Measurements from ENCODE around the gene SEPTIN7.
A peak's percentile ranks its signal among the peaks of the same experiment; 100 is the strongest.
"Not testable (repeated sequence)": the region's sequence is repeated elsewhere in the genome, so short reads cannot be mapped to it uniquely, and the experiment has no call there.

SEPTIN7 gene

DNA sequence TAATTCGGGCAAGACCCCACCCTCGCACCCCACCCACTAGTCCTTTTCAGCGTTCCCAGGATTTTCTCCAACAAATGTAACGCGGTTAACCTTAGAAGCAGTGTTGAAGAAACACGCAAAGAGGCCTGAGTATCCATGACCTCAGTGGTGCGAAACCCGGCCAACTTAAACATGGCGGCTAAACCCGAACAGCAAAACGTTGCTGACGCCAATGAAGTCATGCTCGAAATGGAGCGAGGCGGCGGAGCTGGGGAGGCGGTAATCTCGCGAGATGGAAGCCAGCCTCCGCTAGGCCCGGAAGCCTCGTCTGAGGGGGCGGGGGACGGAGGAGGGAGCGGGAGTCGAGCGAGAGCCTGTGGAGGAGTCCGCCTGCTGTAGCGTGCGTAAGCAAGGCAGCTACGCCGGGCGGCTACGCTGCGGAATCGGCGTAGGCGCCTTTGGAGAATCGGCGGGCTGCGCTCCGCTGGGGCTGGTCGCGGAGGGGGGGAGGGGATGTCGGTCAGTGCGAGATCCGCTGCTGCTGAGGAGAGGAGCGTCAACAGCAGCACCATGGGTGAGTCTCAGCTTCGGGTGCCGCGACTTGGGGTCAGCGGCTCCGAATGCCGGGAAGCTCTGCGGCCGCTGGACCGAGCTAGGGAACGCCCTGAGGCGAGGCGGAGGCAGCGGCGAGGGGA lies at the start of gene SEPTIN7:
SEPTIN7 (plus strand) TSS at position 340 of the 674 bp plus-strand sequence; CDS start at position 493, 153 bp downstream.
- DNase-seq: peak; percentile 99

DNA sequence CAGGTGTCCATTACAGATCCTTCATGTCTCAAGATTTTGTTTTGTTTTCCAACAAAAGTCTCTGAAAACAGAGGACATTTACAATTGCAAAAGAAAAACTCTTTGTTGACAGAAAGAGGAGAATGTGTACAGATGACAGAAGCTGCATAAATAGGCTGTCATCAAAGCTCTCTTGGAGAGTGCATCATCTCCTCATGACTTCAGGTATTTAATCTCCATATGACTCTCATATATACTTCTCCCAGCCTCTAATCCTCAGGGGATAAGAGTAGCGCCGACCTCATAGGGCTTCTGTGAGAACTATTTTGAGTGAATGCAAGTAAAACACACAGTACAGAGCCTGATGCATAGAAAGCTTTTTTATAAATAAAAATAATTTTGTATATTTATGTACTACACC lies 48.1 kb upstream of the SEPTIN7 start:
- DNase-seq: no peak

DNA sequence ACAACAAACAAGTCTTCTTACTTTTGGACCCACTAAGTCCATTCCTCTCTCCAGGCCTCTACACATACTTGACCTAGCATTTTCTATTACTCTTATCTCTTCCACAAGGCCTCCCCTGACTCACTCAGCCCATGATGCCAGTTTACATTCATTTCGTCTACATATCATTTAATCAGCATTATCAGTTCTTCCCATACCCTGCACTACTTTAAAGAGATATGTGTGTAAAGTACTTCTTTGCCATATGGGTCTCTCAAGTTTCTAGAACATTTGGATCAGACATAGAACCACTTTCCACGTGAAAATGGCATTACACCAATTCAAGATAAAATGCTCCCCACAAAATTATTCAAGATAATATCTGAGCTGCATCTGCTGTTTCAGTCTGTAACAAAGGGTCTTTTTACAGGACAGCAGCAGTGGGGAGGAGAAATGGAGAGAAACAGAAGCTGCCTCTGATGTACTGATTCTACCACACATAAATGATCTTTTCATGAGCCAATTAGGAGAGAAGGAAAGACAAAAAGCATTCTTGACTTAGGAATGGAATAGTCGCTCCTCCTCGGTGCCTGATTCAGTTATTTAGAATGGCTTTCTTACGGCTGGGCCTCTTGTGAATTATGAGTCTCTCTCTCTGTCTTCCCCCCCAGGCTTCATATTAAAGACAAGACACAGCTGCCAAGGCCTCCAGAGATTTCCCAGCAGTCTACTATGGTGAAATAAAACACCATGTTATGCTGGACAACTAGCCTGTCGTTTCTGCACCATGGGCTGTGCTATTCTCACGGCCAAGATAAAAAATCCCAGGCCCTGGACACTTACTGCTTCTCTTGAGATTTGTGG lies 46.9 kb upstream of the SEPTIN7 start:
- DNase-seq: no peak

DNA sequence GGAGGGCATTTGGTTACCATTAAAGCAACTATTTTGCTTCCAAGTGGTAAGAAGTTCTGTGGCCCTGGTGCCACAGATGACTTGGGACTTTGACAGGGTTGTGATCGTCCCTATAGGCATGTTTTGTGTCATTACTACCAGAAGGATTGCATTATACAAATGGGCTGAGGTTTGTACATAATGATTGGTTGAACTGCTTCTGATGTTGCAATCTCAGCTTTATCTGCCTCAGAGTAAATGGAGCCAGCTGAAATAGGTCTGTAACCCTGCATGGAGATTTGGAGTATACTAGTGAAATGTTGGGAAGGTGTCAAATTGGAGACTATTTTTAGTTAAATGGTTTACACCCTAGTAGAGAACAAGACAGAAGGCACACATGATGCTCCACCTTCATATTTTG lies 46.1 kb upstream of the SEPTIN7 start:
- no peak for DNase-seq

DNA sequence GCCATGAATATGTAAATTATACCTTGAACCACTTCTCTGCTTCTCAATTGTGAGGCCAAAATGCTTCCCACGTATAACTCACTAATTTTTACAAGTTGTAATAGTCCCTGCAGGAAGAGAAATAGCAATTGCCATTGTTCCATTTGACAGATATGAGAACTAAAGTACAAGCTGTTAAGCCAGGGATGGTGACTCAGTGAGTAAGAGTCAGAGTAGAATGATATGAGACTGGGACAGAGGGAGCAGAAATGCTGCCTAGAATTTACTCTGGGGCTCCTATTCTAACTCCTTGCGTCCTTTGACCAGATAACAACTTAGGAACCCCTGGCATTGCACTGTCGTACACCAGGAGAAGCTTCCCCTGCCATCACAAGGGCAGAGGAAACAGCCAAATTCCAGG lies 45.1 kb upstream of the SEPTIN7 start:
- DNase-seq: no peak

DNA sequence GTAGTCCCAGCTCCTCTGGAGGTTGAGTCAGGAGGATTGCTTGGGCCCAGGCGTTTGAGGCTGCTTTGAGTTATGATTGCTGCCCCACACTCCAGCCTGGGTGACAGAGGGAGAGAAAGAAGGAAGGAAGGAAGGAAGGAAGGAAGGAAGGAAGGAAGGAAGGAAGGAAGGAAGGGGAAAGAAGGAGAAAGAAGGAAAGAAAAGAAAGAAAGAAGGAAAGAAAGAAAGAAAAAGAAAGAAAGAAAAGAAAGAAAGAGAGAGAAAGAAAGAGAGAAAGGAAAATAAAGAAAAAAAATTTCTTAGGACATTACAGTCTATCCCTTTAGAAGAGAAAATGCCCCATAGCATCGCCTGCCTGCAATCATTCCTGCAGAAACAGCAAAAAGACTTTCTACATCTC lies 44.4 kb upstream of the SEPTIN7 start:
- not testable (repeated sequence) for DNase-seq

DNA sequence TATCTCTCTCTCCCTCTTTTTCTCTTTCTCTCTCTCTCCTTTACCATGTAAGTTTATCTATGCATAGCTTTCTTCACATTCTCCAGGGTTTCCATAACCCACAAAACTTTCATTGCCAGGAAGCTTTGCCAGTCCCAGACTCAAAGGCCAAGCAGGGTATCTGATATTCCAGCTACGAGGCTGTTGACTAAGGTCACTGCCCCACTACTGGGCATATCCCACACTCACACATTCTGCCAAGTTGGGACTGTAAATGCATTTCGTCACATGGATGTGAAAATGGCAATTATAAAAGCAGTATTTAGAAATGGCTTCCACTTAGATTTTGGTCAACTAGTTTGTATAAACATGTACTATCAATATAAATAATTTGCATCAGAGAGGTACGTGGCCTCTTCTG lies 43.3 kb upstream of the SEPTIN7 start:
- no peak for DNase-seq

DNA sequence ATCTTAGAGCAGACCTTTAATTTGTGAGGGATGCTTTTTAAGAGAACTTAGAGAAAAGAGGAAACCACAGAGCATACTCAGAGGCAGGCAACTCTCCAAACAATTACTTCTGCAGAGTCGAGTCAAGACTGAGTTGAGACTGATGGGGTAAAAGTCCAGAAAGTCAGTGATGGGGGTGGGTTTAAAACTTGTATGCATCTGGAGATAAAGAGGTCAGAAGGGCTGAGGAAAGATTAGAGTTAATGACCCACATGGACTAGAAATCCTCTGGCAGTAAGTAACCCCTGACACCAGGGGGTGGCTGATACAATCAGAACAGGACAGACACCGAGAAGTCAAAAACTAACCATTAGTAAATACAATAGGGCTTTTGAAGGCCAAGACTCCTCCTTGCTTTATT lies 42.4 kb upstream of the SEPTIN7 start:
- no peak for DNase-seq

DNA sequence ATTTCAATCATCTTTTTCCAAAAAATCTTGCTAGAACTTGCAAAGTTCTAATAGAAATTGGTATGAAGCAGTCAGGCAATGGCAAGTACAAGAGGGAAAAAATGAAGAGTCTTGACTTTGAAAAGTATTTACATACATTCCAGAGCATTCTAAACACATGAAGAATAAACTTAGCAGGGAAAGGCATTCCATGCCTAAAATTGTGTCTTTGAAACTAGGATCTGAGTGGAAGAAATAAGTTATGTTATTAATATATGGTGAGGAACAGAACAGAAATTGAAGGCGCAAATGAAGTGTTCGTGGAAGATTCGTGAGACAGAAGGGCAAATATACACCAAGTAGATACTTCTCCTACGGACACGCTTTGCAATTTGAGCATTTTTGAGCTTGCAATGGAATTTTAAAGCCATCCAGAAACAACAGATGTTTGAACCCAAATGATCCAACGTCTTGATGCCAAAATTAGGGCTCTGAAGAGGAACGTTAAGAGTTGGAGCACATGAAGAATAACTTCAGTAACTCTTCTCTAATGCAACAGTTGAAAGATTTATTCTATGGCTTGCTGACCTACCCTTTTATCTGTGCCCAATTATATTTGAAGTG lies 40.6 kb upstream of the SEPTIN7 start:
- DNase-seq: no peak

DNA sequence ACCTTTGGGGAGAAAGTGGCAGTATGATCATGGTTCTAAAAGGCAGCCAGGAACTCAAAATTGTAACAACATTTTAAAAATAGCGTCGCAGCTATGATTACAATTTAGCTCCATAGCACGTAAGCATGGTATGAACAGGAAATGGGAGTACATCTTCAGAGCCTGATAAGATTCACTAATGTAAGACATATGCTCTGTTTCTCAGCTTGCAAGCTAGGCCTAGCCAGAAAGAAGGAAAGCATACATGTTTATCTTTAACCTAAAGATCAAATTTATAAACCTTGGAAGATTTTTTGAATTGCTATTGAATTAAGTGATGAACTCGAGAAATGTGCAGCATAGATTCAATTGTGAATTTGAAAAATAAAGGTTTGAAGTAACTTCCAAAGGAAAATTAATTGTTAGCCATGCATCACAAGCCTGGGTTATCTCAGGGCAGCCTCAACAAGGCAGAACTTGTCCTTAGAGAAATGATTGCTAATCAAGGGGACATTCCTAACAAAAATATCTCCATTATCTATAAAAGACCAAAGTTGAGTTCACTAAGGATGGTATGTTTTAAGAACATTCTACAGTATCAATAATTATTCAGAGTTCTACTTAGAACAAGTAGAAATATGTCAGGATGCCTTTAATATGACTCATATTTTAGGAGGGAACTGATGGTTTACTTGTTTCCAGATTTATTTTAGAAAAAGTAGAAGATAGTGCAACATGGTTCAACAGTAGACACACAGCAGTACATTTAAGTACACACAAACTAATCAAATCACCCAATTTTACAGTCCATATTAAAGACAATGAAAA lies 38.8 kb upstream of the SEPTIN7 start:
- no peak for DNase-seq

DNA sequence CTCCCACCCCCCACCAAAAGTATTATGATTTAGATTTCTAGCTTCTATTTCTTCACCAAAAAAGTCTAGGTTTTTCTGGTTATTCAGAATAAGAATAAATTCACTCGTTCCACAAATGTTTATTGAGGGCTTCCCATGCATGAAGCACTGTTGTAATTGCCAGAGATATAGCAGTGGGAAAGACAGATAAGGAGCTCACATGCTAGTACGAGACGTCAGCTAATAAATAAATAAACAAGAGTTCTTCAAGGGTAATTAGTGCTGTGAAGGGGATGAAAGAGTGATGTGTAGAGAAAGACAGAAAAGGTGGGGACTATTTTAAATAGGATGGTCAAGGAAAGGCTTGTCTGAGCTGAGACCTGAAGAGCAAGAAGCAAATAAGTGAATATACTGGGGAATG lies 38.1 kb upstream of the SEPTIN7 start:
- no peak for DNase-seq

DNA sequence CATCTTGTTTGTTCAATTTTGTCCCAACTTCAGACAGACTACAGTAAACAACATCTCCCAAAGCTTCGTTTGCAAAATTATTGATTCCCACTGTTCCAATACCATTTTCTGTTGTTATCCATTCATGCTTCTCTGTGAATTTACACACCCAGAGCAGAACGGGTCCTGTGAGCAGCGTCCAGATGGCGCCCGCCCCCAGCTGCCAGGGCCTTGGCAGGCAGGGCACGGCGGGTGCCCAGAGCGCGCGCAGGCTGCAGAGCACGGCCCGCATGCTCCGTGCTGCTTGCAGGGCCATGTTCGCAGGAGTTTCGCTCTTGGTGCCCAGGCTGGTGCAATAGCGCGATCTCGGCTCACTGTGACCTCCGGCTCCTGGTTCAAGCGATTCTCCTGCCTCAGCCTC lies 32.5 kb upstream of the SEPTIN7 start:
- DNase-seq: no peak

DNA sequence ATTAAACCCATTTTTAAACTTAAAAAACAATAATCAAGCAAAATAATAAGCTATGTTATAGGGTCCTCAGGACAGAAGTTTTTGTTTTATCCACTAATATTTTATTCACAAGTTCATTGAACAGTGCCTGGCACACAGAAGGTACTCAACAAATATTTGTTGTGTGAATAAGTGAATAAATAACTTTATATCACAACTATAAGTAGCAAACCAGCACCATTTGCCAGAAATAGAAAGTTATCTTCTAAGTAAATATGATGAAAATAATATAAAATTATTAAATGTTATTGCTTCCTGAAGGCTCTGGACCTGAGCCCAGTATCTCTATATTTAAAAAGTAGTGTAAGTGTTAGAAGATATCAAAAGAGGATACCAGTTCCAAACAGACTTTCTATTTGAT lies 29.1 kb upstream of the SEPTIN7 start:
- DNase-seq: no peak

DNA sequence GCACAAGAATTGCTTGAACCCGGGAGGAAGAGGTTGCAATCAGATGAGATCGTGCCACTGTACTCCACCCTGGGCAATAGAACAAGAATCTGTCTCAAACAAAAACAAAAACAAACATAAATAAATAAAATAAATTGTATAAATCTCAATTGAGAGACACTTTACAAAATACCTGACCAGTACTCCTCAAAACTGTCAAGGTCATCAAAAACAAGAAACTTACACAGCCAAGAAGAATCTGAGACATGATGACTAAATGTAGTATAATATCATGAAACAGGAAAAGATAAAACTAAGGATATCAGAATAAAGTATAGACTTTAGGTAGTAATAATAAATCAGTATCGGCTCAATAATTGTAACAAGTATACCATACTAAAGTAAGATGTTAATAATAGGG lies 26.9 kb upstream of the SEPTIN7 start:
- DNase-seq: no peak

DNA sequence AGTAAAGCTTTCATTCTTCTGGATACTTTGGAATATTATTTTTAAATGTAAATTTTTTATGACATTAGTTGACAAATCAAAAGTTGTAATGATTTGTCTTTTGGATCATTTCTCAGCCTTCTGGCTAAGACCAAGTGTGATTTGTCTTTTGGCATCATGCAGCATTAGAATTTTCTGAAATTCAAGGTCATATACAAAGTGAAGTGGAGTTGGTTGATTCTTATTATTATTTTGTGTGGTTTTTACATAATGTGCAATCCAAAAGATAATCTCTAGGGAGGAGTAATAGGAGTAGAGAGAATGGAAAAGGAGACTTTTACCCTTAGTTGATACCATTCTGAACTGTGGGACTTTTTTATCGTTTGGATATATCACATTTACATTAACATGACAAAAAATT lies 24.2 kb upstream of the SEPTIN7 start:
- DNase-seq: no peak

DNA sequence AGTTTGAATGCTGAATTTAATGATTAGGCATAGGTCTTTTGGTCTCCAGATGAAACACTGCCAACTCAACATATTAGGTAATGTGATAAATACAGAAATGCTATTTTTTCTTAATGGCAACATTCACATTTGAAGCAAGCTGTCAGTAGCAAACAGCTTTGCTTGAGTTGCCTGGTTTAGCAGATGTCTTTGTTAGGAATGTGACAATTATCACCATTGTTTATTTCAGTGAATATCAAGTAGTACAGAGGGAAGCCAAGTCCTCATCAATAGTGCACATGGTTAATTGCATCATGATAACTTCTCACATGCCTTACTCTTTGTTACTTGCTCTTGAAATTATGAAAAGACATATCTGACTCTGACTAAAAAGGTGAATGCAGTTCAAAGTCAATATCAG lies 23.7 kb upstream of the SEPTIN7 start:
- DNase-seq: no peak

DNA sequence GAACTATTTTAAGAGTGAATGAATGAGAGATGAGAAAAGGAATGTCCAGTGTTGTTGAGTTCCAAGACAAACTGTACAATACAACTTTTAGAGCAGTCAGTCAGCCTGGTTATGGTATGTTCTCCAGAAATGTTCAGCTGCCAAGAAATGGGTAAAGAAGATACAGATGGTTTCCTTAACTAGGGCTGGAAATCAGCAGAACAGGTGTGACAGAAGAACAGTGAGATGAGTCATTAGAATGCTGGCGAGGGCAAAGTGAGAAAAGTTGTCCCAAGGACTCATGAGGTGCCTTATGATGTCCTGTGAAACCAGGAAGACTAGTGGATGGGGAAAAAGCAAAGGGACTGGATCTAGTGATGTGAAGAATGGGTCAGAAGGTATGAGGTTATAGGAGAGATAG lies 20.8 kb upstream of the SEPTIN7 start:
- no peak for DNase-seq

DNA sequence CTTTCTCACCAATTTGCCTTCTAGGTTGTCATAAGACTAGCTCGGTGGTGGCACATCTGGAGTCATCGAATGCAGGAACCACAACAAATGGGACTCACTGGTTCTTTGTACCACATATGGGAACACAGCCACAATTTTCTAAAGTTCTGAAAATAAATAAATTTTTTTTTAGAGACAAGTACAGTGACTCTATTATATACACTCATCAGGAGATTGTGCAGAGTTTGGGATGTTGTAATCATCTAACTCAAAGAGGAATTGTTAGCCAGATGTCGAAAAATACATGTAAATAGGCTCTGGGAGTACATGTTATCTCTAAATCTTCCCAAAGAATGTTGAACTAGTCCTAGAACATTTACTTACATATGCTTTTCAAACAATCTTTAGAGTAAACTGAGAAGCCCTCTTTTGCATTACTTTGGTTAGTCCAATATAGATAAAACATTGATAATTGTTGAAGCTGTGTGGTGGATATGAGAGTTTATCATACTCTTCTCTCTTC lies 19.6 kb upstream of the SEPTIN7 start:
- no peak for DNase-seq

DNA sequence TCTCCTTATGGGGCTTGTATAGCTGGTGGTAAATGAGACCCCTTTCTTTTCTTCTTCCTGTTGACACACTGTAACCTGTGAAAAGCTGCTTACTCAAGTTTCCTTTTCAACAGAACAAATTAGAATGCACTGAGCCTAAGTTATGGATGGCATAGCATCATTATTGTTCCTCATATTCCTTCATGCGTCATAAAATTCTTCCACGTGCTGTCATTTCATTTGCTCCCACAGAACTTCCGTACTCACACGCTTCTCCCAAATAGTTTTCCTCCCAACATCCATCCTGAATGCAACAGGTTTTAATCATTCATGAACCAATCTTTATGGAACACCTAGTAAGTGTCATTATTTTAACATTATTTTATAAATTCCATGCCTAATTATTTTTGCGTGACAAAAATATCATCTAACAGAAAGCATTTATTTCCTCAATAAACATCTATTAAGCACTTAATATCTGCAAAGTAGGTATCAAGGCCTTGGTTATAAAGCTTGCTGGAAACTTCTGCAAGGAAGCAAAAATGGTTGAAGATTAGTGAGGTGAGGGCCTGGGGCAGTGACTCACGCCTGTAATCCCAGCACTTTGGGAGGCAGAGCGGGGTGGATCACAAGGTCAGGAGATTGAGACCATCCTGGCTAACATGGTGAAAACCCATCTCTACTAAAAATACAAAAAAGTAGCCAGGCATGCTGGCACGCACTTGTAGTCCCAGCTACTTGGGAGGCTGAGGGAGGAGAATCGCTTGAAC lies 18.9 kb upstream of the SEPTIN7 start:
- DNase-seq: no peak

DNA sequence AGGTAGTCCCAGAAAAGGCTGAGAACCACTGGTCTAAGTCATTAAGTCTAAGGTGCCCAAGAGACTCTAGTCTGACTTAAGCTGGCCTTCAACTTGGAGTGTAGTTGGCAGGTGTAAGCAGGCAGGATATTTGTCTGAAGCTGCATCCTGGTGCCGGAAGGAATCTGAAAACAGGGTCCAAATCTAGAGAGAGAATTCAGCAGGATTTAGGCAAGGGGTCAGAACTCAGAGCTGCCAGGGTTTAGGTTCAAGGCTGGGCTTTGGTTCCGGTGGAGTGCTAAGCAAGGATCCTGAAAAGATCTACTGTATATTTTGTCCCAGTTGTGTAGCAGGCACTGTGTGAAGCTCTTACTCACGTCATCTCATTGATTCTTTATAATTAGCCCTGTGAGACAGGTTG lies 16.5 kb upstream of the SEPTIN7 start:
- no peak for DNase-seq

DNA sequence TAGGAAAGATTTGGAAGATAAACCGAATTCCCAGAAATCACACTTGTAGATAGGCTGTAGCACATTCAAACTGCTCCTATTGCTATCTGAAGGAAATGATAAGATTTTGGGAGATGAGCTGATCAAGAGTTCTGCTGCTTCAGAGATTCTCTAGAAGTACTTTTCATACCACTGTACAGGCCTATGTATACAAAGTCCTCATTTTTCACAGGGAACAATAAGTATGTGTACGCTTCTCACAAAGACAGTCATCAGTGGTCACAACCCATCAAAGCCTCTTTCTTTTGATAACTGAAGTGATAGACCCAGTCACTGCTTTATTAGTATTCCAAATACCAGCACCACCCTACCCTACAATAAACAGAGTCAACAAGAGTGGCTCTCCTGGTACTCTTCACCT lies 15.6 kb upstream of the SEPTIN7 start:
- DNase-seq: no peak

DNA sequence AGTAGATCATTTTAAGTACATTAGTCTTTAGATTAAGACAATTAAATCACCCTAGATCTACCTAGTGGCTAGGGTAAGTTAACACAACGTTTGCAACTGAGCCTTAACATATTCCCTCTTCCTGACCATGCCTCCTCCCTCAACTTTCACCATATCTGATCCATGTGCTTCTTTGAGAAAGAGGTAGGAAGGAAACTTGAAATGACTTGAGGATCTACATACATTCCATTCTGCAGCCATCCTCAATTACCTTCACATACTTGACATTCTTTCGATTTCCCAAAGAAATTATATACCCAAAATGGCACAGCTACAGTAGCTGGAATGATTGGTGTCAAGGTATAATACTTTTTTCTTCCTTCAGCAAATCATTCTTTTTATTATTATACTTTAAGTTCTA lies 12.9 kb upstream of the SEPTIN7 start:
- DNase-seq: no peak

Measured in SHP77 (cell line).